CD4-positive, alpha-beta T cell treated with Interleukin-6 at 100 ng/mL for 8 hours (primary cell): Measurements from ENCODE around the gene GPSM1.

Experiments
- DNase-seq: peaks from one replicate; pipeline ENCODE4 v3.0.0-alpha.2; 2020; ENCODE audit warnings: mixed read lengths, low spot score

Gene GPSM1

GRCh38 chr9:136332482-136332983 is 5.2 kb downstream of the GPSM1 start:
- no peak for DNase-seq

DNA sequence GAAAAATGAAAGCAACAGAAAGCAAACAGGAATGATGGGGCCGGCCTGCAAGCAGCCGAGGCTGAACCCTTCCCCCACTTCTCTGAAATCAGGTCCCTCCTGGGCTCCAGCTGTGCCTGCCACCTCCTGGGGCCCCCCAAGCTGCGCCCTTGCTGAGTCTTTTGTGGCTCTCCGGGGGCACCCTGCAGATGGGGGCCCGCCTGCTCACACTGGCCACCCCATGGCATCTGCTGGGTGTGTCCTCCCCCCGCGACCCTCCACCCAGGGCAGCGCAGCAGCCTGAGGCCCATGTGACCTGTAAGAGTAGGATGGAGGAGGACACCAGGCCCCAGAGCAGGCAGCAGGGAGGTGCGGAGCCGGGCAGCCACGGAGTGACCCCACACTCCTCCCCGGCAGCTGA is 5.7 kb downstream of the GPSM1 start:
- DNase-seq = no peak

DNA sequence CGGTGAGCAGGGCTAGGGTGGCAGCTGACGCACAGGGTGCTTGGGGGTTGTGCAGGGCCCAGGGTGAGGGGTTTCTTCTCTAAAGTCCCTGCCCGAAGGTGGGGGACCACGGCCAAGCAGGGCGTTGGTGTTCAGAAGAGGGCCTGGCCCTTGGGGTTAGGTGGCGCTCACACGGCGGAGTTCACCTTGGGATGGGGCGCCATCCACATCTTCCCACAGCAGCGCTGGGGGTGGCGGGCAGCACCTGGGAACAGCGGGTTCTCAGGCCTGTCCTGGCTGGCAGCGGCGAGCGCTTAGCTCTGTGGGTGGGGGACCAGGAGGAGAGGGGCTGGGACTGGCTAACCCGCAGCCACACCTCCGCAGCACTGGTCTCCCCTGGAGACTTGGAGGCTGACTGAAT is 6.1 kb downstream of the GPSM1 start:
- no peak for DNase-seq

- no peak for DNase-seq
These were observed 7.2 kb downstream of the GPSM1 start for GRCh38 chr9:136334541-136334940.

GRCh38 chr9:136335296-136336155 is 8.2 kb downstream of the GPSM1 start:
- no peak for DNase-seq

- DNase-seq = no peak
These were observed 9.0 kb downstream of the GPSM1 start for GRCh38 chr9:136336156-136336870.

- DNase-seq = no peak
These were observed 9.5 kb downstream of the GPSM1 start for GRCh38 chr9:136336881-136337280.

- DNase-seq = no peak
These were observed 10.4 kb downstream of the GPSM1 start for GRCh38 chr9:136337416-136338395.

- no peak for DNase-seq
These were observed 11.2 kb downstream of the GPSM1 start for GRCh38 chr9:136338511-136338910.

DNA sequence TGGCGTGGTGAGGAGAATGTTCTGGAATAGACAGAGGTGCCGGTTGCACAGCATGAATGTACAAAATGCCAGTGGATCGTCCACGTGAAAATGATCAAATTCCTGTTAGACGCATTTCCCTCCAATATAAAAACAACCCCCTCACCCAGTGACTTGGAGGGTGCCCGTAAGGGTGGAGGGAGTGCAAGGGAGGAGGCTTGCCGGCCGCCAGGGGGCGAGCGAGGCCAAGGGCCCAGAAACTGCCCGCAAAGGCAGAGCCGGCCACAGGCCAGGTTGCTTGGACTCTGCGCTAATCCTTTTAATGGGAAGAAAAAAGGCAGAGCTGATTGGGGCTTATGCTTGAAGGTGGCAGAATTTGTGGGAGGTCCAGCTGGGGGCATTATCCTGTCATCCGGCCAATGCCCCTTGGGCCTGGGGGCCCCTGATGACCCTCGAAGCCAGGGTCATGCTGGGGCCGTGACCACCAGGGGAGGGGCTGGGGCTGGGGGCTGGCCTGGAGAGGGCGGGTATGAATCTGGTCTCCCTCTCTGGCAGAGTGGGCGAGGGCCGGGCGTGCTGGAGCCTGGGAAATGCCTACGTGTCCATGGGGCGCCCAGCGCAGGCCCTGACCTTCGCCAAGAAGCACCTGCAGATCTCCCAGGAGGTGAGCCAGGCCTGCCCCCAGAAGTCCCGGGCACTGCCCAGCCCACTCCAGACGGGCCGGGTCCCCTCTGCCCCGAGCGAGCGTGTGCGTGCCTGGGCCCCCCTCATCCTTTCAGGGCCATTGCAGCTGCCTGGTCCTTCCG is 12.0 kb downstream of the GPSM1 start:
- DNase-seq = no peak

DNA sequence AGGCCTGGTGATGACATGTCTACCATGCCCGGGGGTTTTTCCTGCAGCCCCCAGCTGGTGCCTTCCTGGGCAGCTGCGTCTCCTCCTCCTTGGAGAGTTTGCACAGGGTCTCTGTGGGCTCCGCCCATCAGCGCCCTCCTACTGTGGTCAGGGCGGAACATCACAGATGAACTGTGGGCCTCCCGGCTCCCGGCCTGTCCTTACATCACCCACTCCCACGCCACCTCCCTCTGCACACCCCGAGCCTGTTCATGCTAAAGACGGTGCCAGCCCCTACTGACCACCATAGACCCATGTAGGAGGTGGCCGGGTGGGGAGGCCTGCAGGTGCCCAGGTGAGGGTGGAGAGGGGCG is 12.6 kb downstream of the GPSM1 start:
- no peak for DNase-seq

GRCh38 chr9:136340356-136341041 is 13.2 kb downstream of the GPSM1 start:
- no peak for DNase-seq

DNA sequence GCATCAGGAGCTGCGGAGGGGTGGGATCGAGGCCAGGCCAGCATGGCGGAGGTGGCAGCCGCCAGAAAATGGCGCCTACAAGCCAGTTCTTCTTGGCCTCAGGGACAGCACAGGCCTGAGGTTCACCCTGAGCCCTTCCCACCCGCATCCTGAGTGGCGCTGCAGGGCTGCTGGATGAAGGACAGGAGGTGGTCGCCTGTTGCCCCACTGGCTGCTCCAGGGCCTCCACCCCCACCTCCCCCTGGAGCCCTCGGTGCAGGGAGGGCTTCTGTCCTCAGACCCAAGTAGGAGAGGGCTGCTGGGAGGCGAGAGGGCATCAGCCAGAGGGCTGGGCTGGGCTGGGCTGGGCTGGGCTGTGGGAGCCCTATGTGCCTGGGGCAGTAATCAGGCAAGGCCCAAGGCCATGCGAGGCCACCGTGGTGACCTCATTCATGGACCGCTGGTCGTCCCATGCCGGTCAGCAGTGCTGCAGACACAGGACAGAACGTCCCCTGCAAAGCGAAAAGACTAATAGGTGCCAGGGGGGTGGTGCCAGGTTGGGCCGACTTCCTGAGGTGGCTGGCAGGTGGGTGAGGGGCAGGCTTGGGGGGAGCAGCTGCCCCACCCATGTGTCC is 13.8 kb downstream of the GPSM1 start:
- no peak for DNase-seq

GRCh38 chr9:136341769-136342168 is 14.4 kb downstream of the GPSM1 start:
- DNase-seq = no peak

GRCh38 chr9:136342181-136343120 is 15.1 kb downstream of the GPSM1 start:
- DNase-seq = peak; percentile 37

- DNase-seq = no peak
These were observed 16.0 kb downstream of the GPSM1 start for GRCh38 chr9:136343121-136343883.

- no peak for DNase-seq
These were observed 16.5 kb downstream of the GPSM1 start for GRCh38 chr9:136343884-136344269.

DNA sequence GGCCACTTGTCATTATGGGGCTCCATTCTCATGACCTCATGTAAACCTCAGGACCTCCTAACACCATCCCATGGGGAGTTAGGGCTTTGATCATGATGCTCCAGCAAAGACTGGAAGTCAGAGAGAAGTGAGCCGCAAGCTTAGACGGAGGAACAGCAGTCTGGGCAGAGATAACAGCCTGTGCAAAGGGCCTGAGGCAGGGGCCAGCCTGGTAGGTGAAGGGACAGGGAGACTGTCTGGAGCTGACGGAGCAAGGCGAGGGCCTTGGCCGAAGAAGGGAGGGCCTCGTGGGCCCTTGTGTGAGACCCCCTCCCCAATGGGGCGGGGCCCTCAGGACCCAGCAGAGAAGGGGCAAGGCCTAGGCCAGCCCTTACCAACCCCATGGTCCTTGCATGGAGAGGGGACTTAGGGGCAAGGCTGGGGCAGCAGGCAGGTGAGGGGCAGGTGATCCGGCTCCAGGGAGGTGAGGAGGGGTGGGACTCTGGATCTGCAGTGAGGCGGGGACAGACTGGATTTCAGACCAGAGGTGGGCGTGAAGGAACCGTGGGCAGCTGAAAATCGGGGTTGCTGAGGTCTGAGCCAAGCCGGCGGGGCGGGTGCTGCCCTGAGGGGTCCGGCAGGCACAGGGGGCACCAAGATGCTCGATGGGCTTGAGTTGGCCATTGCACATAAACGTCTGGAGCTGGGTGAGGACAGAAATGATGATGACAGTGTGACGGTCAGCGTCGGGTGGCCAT is 17.4 kb downstream of the GPSM1 start:
- no peak for DNase-seq
